OCI-LY3 (cell line): ENCODE data around the gene KATNAL2.
"Not testable (repeated sequence)": the region's sequence is repeated elsewhere in the genome, so short reads cannot be mapped to it uniquely, and the experiment has no call there.

Source experiments
- CTCF ChIP-seq: fragments of 200-600, 300-600 bp; sonication (generic); IDR thresholded peaks from 2 replicates; pipeline ENCODE4 v1.5.1; 2014; ENCODE audit warnings: antibody characterized with exemption, low read length, low read depth
- EZH2phosphoT487 ChIP-seq: fragments of 200-600 bp; shearing (Covaris generic); IDR thresholded peaks from 2 replicates; pipeline ENCODE4 v1.6.1; 2018; ENCODE audit warnings: antibody characterized with exemption, mixed run types, low read depth

DNA sequence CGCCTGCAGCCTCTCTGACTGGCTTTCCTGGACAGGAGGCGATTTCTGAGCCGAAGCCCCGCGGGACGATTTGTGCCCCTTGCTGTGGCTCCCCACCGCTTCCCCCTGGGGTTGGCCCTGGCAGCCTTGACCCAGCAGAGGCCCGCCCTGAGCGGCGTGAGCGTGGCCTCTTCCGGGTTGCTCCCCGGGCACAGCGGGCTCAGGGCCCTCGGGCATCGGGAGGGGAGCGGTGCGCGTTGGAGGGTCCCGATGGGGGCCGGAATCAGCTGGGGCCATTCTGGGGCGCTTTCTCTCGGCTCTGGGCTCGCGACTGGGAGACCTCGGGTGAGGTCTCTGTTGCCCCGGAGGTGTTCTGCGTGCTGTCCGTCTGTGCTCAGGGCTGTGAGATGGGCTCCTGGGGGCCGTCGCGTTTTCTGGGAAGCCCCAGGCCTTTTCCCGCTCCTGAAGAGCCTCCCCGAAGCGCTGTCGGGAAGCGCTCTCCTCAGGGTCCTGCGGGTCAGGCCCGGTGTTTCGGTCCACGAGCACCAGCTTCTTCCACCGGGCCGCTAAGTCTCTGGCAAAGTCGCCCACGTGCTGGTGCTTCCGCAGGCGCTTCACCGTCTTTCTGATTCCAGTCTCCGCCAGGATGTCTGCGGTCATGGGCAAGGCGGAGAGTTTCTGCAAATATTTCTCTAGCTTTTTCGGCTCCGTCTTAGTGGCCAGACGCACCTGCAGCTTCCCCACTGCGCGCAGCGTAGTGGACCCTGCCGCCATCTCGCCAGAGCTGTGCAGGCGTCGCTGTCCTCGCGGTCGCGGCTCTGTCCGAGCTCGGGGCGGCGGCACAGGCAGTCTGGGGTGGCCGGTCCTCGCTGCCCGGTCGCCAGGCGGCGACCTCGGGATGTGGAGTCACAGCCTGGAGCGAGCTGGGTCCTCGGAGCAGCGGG is 46.5 kb downstream of the KATNAL2 start:
- not testable (repeated sequence) for TF ChIP-seq CTCF, EZH2phosphoT487
